Measurements from ENCODE around the gene ZFAND3.

DNA sequence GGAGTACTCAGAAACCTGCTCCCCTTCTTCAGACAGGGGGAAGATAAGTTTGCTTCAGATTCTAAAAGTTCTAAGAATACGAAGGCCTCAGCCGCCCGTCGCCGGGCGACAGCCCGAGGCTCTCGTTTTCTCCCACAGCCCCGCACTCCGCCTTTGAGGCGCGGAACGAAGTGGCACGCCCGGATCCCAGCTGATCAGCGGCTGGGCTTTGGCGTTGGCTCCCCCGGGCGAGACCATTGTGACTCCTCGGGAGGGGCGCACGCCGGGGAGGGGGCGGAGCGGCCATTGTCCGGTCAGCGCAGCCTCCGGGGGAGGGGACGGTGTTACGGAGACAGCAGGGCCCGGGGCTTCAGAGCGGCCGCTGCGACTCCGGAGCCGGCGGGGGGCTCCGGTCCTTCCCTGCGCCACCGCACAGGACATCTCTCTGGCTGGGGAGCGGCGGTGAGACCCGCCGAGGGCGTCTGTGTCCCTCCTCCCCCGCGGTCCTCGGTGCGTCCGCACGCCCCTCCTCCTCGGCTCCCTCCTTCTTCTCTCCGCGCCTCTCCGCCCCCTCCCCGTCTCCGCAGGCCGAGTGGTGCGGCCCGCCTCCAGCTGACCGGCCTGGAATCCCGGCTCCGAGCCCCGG lies at the start of gene ZFAND3:
- peak in 1 of 2 donors; percentile 63 for TF ChIP-seq POLR2A (IDR thresholded peaks at IDR 0.05)
- TF ChIP-seq, protein P1, sequence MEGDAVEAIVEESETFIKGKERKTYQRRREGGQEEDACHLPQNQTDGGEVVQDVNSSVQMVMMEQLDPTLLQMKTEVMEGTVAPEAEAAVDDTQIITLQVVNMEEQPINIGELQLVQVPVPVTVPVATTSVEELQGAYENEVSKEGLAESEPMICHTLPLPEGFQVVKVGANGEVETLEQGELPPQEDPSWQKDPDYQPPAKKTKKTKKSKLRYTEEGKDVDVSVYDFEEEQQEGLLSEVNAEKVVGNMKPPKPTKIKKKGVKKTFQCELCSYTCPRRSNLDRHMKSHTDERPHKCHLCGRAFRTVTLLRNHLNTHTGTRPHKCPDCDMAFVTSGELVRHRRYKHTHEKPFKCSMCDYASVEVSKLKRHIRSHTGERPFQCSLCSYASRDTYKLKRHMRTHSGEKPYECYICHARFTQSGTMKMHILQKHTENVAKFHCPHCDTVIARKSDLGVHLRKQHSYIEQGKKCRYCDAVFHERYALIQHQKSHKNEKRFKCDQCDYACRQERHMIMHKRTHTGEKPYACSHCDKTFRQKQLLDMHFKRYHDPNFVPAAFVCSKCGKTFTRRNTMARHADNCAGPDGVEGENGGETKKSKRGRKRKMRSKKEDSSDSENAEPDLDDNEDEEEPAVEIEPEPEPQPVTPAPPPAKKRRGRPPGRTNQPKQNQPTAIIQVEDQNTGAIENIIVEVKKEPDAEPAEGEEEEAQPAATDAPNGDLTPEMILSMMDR (IDR thresholded peaks at IDR 0.05): peak in 1 of 6 experiments; percentile 5

Measured in Peyer's patch (tissue), 4 donors.